ENCODE measurements around the gene OCEL1.

DNA sequence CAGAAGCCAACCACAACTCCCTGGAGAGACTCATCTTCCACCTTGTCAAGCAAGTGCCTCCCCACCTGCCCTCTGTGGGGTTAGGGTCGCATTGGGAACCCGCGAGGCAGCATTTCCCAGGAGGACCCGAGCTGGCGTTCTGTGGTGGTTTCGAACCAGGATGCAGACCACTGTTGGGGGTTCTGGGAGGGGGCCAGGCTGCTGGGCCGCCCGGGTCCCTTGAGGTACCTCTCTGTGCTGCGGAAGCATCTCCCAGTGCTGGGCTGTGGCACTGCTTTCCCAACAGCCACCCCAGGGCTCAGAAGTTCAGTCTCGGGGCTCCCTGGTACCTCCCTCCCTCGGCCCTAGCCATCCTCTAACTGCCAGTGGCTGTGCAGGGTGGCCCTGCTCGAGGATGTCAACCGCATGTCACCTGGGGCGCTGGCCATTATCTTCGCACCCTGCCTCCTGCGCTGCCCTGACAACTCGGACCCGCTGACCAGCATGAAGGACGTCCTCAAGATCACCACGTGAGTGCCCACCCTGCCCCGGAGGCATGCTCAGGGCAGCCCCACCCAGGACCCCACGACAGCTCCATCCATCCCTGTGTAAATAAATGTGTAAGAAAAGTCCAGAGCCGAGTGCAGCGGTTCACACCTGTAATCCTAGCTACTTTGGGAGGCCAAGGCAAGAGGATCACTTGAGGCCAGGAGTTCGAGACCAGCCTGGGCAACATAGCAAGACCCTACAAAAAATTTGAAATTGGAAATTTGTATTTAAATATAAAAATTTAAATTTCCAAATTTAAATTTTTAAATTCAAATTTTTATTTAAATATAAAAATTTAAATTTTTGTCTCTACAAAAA is 19.1 kb upstream of the OCEL1 start:
- TF ChIP-seq, protein P1, sequence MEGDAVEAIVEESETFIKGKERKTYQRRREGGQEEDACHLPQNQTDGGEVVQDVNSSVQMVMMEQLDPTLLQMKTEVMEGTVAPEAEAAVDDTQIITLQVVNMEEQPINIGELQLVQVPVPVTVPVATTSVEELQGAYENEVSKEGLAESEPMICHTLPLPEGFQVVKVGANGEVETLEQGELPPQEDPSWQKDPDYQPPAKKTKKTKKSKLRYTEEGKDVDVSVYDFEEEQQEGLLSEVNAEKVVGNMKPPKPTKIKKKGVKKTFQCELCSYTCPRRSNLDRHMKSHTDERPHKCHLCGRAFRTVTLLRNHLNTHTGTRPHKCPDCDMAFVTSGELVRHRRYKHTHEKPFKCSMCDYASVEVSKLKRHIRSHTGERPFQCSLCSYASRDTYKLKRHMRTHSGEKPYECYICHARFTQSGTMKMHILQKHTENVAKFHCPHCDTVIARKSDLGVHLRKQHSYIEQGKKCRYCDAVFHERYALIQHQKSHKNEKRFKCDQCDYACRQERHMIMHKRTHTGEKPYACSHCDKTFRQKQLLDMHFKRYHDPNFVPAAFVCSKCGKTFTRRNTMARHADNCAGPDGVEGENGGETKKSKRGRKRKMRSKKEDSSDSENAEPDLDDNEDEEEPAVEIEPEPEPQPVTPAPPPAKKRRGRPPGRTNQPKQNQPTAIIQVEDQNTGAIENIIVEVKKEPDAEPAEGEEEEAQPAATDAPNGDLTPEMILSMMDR (conservative IDR thresholded peaks at IDR 0.05 in 1 of 2, IDR thresholded peaks at IDR 0.05 in 1 of 2; ENCODE audit: extremely low read depth in 1 of 2, insufficient read depth in 1 of 2, low read depth in 1 of 2, low read length in 2 of 2): no peak
- TF ChIP-seq EZH2 (IDR thresholded peaks at IDR 0.05; ENCODE audit: borderline replicate concordance, low read length): no peak

All from mammary epithelial cell (primary cell).